ENCODE measurements around the gene TCP11.
"Not testable (repeated sequence)": the region's sequence is repeated elsewhere in the genome, so short reads cannot be mapped to it uniquely, and the experiment has no call there.

TCP11 gene

DNA sequence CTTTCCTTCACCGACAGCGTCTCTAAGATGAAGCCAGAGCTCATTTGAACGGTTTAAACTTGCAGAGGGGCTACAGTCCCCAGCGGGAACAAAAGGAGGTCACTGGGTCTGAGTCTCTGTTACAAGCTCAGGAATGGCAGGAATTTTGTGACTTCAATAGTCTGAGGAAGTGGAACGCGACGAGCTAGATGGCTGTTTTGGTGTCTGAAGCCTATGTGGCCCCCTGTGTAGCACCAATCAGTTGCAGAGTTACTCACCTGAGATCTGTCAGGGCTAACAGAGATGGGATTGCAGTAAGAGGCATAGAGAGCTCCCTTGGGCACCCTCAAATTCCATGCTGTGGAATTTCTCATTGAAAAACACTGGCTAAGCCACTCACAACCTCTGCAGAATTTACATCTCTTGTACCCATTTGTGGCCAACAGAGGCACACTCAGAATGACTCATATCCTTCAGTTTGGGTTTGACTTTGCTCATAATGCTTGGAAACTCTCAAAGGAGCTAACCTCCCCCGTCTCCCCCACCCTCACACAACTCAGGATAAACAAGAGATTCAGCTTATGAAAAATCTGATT is 7.1 kb upstream of the TCP11 start:
- in situ Hi-C loops (cut with MboI; ENCODE audit: low sequenced_read_pairs) = no loop called here

DNA sequence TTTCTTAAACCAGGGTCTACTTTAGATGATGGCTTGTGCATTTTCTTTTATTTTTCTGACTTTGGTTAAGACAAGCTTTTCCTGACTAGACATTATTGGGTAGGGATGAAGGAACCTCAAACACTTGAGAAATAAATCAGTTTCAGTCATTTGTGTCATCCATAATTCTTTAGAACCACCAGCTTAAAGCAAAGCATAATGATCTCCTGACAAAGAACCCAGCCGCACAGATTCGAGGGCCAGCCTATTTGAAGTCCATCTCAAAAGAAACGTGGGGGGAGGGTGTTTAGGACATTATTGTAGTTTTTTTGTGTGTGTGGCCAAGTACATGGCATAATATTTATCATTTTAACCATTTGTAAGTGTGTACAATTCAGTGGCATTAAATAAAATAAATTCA is 6.3 kb upstream of the TCP11 start:
- in situ Hi-C loops (cut with MboI; ENCODE audit: low sequenced_read_pairs) = no loop called here

DNA sequence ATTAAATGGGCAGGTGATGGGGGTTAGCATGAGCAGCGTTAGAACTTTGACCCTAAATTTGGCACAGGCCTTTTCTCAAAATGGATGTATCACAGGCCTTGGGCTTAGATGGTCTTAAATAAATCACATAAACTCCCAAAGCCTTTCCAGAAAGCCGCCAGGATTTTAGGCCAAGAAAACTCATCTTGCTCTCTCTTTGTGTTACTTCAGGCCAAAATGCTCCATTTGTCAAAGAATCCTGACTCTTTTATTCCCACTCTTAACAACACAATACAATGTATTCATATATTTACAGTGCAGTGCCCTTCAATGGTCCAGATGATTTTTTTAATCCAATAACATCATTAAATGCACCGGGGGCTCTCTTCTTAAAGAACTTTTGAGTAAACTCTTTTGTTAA is 5.9 kb upstream of the TCP11 start:
- in situ Hi-C loops (cut with MboI; ENCODE audit: low sequenced_read_pairs) = no loop called here

DNA sequence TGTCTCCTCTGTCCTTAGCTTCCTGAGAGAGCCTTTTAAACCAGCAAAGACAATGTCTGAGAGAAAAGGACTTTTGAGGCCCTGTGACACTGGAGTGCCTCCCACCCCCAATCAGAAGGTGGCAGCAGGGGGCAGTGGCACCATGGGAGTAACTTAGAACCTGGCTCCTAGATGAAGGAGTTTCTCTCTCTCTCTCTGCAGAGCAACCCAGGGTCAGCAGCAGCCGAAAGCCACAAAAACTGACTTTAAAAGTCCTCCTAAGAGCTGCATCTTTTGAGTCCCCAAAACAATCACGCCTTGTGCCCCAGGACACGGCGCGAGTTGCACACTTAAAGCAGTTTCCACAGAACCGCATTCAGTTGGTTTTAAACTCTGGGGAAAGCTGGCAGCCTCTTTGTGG is 5.3 kb upstream of the TCP11 start:
- in situ Hi-C loops (cut with MboI; ENCODE audit: low sequenced_read_pairs) = no loop called here

DNA sequence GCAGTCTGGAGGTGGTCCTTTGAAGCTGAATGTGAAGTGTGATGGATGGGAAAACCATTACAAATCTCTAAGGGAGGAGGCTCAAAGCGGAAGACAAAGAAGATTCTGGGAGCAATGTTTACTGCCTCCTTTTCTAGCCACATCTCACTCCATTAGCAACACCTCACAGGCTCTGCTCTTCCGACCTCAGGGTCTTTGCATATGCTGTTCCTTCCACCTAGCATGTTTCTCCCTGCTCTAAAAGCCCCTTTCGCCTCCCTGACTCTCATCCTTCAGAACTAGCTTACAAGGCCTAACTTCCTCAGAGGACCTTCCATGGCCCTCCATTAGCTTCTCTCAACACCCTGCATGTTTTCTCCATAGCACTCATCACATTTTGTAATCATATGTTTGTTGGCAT is 4.6 kb upstream of the TCP11 start:
- in situ Hi-C loops (cut with MboI; ENCODE audit: low sequenced_read_pairs) = no loop called here

DNA sequence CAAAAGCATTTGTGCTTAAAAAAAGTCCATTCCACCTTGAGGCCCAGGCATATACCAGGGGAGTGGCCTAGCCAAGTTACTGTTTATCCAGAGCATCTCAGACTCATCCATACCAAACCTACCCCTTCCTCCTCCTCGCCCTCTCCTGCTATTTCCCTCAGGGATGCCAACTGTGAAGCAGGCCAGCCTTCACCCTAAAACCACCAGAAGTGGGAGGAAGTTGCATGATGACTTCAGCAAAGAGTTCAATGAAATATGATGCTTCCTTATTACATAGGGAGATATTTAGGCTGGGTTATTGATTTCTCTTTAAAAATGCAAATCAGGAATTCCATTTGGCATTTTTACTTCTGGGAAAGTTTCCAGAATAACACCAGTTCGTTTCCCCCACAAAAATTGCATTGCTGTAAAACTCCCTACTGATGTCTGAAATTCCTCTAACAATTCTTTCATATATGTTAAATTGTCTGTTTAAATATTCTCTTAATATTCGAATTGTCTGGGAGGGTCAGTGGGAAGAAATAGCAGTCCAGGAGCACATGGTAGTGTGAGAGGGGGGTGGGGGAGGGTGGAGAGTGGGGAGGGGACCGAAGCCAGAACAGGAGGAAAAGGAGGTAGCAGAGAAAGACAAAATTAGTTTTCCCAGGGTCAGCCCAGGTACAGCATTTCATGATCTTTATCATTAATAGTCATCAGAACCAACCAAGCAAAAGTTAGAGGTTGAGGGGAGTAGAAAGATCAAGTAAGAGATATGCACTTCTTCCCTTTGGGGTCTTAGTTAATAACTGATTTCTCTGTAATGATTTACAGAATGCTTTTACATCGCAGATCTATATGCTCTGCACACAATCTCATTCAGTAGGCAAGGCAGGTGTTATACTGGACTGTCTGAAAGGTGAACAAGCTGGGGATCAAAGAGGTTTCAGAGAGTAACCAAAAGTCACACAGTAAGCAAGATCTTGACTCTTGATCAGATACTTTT is 1.7 kb upstream of the TCP11 start:
- in situ Hi-C loops (cut with MboI; ENCODE audit: low sequenced_read_pairs) = no loop called here

DNA sequence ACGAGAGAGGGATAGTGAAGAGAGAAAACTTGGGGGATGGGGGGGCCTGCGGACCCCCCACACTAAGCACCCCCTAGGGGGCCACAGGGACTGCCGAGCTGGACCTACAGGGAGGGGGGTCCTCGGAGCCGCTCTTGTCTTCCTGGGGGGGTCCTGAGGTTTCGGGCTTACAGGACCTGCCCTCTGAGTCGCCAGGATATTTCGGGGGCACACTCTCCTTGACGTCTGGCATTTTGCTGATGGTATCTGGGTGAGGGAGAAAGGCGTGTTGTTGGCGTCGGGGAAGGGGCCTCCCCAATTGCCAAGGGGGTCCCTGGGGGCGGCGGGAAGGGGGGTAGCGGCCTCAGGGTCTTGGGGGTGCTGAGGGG is 516 bp downstream of the TCP11 start:
- in situ Hi-C loops (cut with MboI; ENCODE audit: low sequenced_read_pairs) = no loop called here

DNA sequence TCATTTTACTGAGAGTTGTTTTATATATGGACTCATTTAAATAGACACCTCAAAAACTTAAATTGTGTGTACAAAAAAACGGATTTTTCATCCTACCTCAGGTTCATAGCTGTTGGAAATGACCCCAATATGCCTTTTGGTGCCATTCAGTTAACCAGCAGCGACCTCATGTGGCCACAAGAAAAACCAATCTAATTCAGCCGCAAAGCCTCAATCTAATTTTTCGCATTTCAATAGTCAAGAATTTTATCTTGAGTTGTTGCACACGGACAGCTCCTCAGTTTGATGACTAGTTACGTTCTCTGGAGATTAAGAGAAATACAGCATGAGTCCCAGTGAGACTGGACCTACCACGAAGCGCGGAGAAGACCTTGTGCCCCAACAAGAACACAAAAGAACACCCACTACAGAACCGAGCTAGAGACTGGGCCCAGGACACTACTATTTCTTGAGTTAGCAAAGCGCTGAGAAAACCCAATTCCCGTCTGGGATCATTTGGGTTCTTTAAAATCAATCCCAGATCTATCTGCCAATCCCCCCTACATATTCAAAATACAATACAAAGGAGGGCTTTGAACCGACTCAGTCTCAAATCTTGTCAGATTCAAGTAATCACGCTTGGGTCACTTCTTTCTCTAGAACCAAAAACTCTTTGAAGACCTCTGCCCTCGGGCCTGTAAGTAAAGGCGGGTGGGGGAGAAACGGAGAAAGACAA is 1.1 kb downstream of the TCP11 start:
- in situ Hi-C loops (cut with MboI; ENCODE audit: low sequenced_read_pairs) = no loop called here

DNA sequence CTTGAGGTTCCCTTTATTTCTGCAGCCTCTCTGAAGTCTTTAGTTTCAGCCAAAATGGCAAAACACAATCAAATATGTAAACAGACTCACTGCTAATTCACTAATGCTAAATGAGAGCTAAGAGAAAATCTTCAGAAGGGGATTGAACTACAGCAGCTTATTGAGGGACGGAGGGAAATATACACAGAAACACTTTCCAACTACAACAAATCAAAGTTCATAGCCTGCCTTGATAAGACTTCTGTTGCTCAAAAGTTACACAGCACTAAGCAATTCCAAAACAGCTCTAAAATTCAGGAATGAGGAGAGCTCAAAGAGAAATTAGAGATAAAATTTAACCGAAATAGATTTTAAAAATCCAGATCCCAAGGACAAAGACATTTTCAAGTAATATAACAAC is 1.7 kb downstream of the TCP11 start:
- in situ Hi-C loops (cut with MboI; ENCODE audit: low sequenced_read_pairs) = no loop called here

DNA sequence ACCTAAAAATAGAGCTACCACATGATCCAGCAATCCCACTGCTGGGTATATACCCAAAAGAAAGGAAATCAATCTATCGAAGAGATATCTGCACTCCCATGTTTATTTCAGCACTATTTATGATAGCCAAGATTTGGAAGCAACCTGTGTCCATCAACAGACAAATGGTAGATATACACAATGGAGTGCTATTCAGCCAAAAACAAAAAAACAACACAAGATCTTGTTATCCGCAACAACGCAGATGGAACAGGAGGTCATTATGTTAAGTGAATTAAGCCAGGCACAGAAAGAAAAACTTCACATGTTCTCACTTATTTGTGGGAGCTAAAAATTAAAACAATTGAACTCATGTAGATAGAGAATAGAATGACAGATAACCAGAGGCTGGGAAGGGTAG is 2.9 kb downstream of the TCP11 start:
- in situ Hi-C loops (cut with MboI; ENCODE audit: low sequenced_read_pairs) = not testable (repeated sequence)

DNA sequence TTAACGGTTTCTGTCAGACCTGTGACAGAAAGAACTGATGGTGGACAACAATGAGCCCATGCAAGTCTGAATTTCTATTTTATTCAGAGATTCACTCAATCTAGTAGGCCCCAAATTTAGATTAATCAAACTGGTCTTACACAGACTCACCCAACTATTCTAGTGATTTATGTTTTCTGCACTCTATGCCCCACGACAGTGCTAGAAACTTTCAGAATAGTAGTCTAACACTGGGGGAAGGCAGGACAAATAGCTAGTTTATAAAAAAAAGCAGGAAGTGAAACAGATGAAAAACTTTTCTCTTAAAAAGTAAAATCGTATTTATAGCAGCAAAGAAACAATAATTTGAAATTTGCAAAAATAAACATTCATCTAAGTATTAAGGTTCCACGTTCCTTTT is 5.0 kb downstream of the TCP11 start:
- in situ Hi-C loops (cut with MboI; ENCODE audit: low sequenced_read_pairs) = no loop called here

DNA sequence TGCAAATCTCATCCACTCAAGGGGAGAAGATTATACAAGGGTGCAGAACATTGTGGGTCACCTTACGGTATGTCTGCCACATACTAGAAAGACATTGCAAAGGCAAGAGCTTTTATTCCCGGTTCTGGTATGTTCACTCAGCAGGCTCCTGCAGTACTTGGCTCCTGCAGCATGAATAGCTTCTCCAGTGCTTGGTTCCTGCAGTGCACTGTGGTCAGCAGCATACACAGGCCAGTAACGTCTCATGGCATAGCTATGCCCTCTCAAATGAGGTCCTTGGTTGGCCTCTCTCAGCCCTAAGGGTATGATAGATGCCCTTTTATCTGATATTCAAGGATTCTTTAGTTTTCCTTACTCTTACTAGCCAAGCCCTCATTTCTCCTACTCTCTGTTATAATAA is 12.6 kb downstream of the TCP11 start:
- in situ Hi-C loops (cut with MboI; ENCODE audit: low sequenced_read_pairs) = no loop called here

DNA sequence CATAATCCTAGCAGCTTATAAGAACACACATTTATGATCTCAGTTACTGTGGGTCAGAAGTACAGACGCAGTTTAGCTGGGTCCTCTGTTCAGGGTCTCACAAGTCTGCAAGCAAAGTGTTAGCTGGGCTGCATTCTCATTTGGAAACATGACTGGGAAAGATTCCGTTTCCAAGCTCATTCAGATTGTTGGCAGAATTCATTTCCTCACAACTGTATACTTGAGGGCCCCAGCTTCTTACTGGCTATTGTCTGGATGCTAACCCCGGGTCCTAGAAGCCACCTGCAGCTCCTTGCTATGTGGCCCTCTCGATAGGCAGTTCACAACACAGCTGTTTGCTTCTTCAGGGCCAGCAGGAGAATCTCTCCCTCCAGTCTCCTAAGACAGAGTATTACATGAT is 13.1 kb downstream of the TCP11 start:
- in situ Hi-C loops (cut with MboI; ENCODE audit: low sequenced_read_pairs) = no loop called here

DNA sequence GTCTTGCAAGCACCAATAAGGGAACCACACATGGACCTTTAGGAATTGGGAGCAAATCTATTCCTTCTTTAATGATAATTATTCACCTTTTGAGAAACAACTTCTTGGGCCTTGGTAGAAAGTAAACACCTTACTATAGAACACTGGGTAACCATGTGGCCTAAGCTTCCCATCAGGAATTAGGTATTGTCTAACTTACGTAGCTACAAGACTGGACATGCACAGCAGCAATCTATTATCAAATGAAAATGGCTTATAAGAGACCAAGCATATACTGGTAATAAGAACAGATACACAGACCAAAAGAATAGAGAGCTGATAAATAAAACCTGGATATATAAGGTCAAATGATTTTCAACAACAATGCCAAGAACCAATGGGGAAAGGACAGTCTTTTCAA is 16.8 kb downstream of the TCP11 start:
- in situ Hi-C loops (cut with MboI; ENCODE audit: low sequenced_read_pairs) = no loop called here

DNA sequence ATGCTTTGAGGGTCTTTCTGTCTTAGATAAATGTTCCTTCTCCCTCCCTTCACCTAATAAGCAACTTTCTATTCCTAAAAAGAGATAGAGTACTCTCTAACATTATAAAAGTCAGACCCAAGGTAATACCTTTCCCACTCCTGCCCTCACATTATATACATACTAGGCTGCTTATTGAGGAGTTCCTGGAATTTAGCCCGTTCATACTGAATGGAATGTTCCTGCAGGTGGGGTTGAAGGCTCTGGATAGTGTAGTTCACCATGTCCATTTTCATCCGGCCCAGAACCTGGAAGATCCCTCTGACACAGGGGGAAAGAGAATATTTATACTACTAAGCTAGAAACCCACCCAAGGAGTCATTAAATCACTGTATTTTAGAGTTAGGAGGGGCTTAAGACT is 20.4 kb downstream of the TCP11 start:
- in situ Hi-C loops (cut with MboI; ENCODE audit: low sequenced_read_pairs) = no loop called here

DNA sequence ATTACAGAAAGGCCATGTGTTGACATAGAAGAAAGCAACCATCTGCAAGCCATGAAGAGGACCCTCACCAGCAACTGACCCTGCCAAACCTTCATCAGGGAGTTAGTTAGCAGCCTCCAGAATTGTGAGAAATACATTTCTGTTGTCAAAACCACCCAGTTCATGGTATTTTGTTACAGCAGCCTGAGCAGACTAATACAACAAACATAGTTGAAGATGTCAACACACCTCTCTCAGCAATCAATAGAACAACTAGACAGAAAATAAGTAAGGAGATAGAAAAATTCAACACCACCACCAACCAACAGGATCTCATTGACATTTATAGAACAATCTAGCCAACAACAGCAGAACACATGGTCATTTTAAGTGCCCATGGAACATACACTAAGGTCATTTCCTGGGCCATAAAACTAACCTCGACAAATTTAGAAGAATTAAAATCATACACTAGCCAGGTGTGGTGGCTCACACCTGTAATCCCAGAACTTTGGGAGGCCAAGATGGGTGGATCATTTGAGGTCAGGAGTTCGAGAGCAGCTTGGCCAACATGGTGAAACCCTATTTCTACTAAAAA is 32.7 kb downstream of the TCP11 start:
- in situ Hi-C loops (cut with MboI; ENCODE audit: low sequenced_read_pairs) = no loop called here

DNA sequence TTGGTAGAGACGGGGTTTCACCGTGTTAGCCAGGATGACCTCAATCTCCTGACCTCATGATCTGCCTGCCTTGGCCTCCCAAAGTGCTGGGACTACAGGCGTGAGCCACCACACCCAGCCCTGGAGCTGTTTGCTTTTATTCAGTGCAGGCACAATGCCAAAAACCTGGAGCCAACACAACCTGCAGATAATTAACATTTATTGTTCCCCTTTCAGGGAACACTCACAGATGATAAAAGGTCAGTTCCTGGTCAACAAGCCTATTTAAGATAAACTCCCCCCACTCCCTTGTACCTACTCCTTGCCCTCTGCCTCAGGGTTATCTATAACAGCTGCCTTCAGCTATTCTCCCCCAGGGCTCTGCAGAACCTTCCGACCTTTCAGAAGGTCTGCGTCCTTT is 33.4 kb downstream of the TCP11 start:
- in situ Hi-C loops (cut with MboI; ENCODE audit: low sequenced_read_pairs) = not testable (repeated sequence)

DNA sequence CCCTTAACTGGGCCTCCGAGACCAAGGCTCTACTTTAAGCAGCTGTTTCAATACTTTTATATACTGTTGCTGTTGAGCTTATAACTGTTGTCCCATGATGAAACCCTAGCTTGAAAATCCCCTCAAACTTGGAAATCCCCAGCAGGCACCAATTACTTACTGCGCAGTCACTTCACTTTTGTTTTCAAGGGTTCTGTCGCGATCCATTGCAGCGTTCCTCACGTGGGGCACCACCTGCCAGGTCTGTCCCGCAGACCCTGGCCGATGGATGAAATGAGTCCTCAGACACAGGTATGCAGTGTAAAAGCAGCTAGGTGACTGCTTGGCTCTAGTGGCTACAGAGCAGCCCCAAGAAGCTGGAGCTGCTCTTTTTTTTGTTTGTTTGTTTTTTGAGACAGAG is 33.9 kb downstream of the TCP11 start:
- in situ Hi-C loops (cut with MboI; ENCODE audit: low sequenced_read_pairs) = not testable (repeated sequence)

DNA sequence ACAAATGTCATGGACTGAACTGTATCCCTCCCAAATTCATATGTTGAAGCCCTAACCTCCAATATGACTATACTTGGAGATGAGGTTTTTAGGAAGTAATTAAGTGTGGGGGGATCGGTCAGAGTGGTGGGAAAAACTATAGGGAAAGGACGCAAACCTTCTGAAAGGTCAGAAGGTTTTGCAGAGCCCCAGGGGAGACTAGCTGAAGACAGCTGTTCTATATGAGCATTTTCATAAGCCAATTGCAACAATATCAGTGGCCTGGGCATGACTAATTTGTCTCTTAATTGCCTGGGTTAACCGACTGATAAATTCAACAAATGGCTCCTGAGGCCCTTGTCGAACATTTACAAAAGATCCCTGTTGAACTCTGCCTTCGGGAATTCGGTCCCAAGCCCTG is 35.1 kb downstream of the TCP11 start:
- in situ Hi-C loops (cut with MboI; ENCODE audit: low sequenced_read_pairs) = not testable (repeated sequence)

DNA sequence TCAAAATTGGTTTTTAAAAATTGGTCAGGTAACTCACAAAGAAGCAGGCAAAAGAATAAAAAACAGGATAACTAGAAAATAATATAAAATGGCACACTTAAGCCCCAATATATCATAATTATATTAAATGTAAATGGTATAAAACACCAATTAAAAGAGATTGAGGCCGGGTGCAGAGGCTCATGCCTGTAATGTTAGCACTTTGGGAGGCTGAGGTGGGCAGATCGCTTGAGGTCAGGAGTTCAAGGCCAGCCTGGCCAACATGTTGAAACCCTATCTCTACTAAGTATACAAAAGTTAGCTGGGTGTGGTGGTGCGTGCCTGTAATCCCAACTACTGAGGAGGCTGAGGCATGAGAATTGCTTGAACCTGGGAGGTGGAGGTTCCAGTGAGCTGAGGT is 36.1 kb downstream of the TCP11 start:
- in situ Hi-C loops (cut with MboI; ENCODE audit: low sequenced_read_pairs) = no loop called here

DNA sequence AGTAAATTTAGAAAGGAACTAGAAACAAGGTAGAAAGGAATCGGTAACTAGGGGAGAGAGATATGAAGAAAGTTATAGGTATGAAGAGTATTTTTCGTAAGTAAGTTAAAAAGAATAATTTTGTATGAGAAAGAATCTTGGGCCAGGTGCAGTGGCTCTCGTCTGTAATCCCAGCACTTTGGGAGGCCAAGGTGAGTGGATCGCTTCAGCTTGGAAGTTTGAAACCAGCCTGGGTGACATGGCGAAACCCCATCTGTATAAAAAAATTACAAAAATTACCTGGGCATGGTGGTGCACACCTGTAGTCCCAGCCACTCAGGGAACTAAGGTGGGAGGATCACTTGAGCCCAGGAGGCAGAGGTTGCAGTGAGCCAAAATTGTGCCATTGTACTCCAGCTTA is 42.0 kb downstream of the TCP11 start:
- in situ Hi-C loops (cut with MboI; ENCODE audit: low sequenced_read_pairs) = no loop called here
